HepG2 (cell line): ENCODE data around the gene TRDMT1. TPM values are rescaled to one million over a fixed set of nuclear protein-coding genes. Genes with fewer than 3 reads are reported as not detected.

Experiments
- ATAC-seq: fragments of 200-7000 bp; cut with Tn5 transposase; 3 replicates; pipeline ENCODE4 v1.9.1; 2020; ENCODE audit warnings: mild to moderate bottlenecking, moderate library complexity
- BruUV-seq: library from RNA; stranded (reverse); fragments of 400-500 nt; replicated peaks from 2 replicates; lab custom pipeline; 2021; lab: Mats Ljungman, UMichigan
- CTCF ChIA-PET: fragments of 300-600 bp; formaldehyde crosslinking; extraction: SDS; loops from one replicate; lab custom pipeline; 2021; ENCODE audit warnings: low total read pairs, inconsistent platforms, low intra/inter-chr PET ratio; lab: Yijun Ruan, JAX
- POLR2A ChIA-PET: fragments of 350-600 bp; sonication (Branson Sonifier 250); formaldehyde crosslinking; loops from one replicate; lab custom pipeline; 2020; ENCODE audit warnings: antibody characterized with exemption, inconsistent platforms; lab: Yijun Ruan, JAX
- DNase-seq: peaks from one replicate; pipeline ENCODE4 v3.0.0-alpha.2; 2015; ENCODE audit warnings: low spot score
- FAIRE-seq: peaks from 3 replicates; lab custom pipeline; 2011; peaks lifted over from hg19 to GRCh38; lab: Jason Lieb, UNC
- H2AFZ ChIP-seq: one replicate; pipeline ENCODE4 v1.6.1; 2011; ENCODE audit warnings: low read length, inconsistent platforms
- H3K27ac ChIP-seq: fragments of 300-600 bp; 3 replicates; pipeline ENCODE4 v1.8.0; 2011; ENCODE audit warnings: mixed run types, mild to moderate bottlenecking, mixed read lengths, low read length, inconsistent platforms; ENCODE audit not compliant: insufficient read depth; ENCODE audit errors: extremely low read length
- H3K27me3 ChIP-seq, 2 experiments: fragments of 200-600 bp in 1 of 2; 2 replicates in 1 of 2; 3 replicates in 1 of 2; pipeline versions ENCODE4 v1.6.0 to v1.8.0; 2011; ENCODE audit warnings: low read length in 2 of 2, mild to moderate bottlenecking in 2 of 2, moderate library complexity in 2 of 2, inconsistent platforms in 1 of 2; ENCODE audit not compliant: insufficient read depth in 2 of 2, control insufficient read depth in 1 of 2
- H3K36me3 ChIP-seq, 2 experiments: fragments of 200-600 bp in 1 of 2; replicated peaks in 1 of 2; 2 replicates in 1 of 2; 3 replicates in 1 of 2; pipeline versions ENCODE4 v1.5.1 to v1.8.0; 2011; ENCODE audit warnings: low read length in 2 of 2, inconsistent platforms in 1 of 2; ENCODE audit not compliant: insufficient read depth in 2 of 2, control insufficient read depth in 1 of 2
- H3K4me1 ChIP-seq: 2 replicates; pipeline ENCODE4 v1.5.1; 2012; ENCODE audit warnings: low read length, inconsistent platforms; ENCODE audit not compliant: insufficient read depth
- H3K4me2 ChIP-seq: 2 replicates; pipeline ENCODE4 v1.6.0; 2011; ENCODE audit warnings: low read depth, low read length, inconsistent platforms
- H3K4me3 ChIP-seq, 3 experiments: fragments of 200-600 bp in 1 of 3; sonication (generic), shearing (Covaris generic) in 1 of 3; replicated peaks in 1 of 3; 2 replicates each; pipeline ENCODE4 v1.5.1; 2011 to 2016; ENCODE audit warnings: low read length in 3 of 3, inconsistent platforms in 2 of 3, low read depth in 2 of 3, mild to moderate bottlenecking in 2 of 3, control low read depth in 1 of 3, mixed read lengths in 1 of 3; ENCODE audit not compliant: insufficient read depth in 1 of 3
- H3K79me2 ChIP-seq: one replicate; pipeline ENCODE4 v1.6.1; 2011; ENCODE audit warnings: low read length, inconsistent platforms; ENCODE audit not compliant: insufficient read depth
- H3K9ac ChIP-seq: 2 replicates; pipeline ENCODE4 v1.6.0; 2011; ENCODE audit warnings: mild to moderate bottlenecking, low read depth, low read length, inconsistent platforms; ENCODE audit not compliant: insufficient read depth
- H3K9me3 ChIP-seq: 2 replicates; pipeline ENCODE4 v1.5.1; 2012; ENCODE audit warnings: mild to moderate bottlenecking, low read length
- H4K20me1 ChIP-seq: 2 replicates; pipeline ENCODE4 v1.6.0; 2011; ENCODE audit warnings: inconsistent platforms, mild to moderate bottlenecking, low read length, moderate library complexity; ENCODE audit not compliant: insufficient read depth
- CREM ChIP-seq, 2 experiments: sonication (generic) in 1 of 2; formaldehyde crosslinking in 1 of 2; IDR thresholded peaks; 2 replicates each; pipeline versions ENCODE4 v1.4.0 to v1.6.1; 2016 to 2020; ENCODE audit warnings: antibody characterized with exemption in 1 of 2, mild to moderate bottlenecking in 1 of 2, missing genetic modification reagents in 1 of 2
- DDIT3 ChIP-seq: sonication (generic); formaldehyde crosslinking; IDR thresholded peaks from 2 replicates; pipeline ENCODE4 v1.4.0; 2020; ENCODE audit warnings: mild to moderate bottlenecking, missing genetic modification reagents
- EP300 ChIP-seq, 3 experiments: sonication (generic) in 1 of 3; formaldehyde crosslinking in 1 of 3; IDR thresholded peaks; 2 replicates each; pipeline versions ENCODE4 v1.5.1 to v1.6.1; 2011 to 2020; ENCODE audit warnings: low read depth in 2 of 3, low read length in 2 of 3, borderline replicate concordance in 1 of 3, improper control_type of control experiment in 1 of 3, mild to moderate bottlenecking in 1 of 3, missing genetic modification reagents in 1 of 3, moderate library complexity in 1 of 3
- FOXO4 ChIP-seq: sonication (generic); formaldehyde crosslinking; conservative IDR thresholded peaks from 2 replicates; pipeline ENCODE4 v1.8.1; 2023; ENCODE audit warnings: missing genetic modification reagents
- HNRNPLL ChIP-seq: fragments of 200-400 bp; formaldehyde crosslinking; IDR thresholded peaks from 2 replicates; pipeline ENCODE4 v1.6.1; 2017; ENCODE audit warnings: mild to moderate bottlenecking, low read depth, low read length; ENCODE audit not compliant: poor library complexity, severe bottlenecking
- KDM3A ChIP-seq: IDR thresholded peaks from 2 replicates; pipeline ENCODE4 v1.6.1; 2018; ENCODE audit warnings: low read depth, missing compliant biosample characterization
- PLRG1 ChIP-seq: fragments of 450-650 bp; conservative IDR thresholded peaks from 2 replicates; pipeline ENCODE4 v1.6.1; 2016
- SNAPC2 ChIP-seq: sonication (generic); formaldehyde crosslinking; IDR thresholded peaks from 2 replicates; pipeline ENCODE4 v1.8.1; 2022; ENCODE audit warnings: mild to moderate bottlenecking, missing genetic modification reagents
- ZNF580 ChIP-seq: IDR thresholded peaks from 2 replicates; pipeline ENCODE4 v1.6.1; 2016; ENCODE audit warnings: low read depth, borderline replicate concordance
- ZNF687 ChIP-seq: sonication (generic); formaldehyde crosslinking; IDR thresholded peaks from 2 replicates; pipeline ENCODE4 v1.5.1; 2020; ENCODE audit warnings: mild to moderate bottlenecking, missing genetic modification reagents, moderate library complexity
- WGBS: methylation state at CpG from one replicate; pipeline ENCODE4 v1.1.6; 2017; ENCODE audit warnings: low lambda C conversion rate; 5-methylcytosine and 5-hydroxymethylcytosine counted together
- in situ Hi-C: cut with HindIII; loops from 2 replicates; pipeline ENCODE4 v1.10.0; 2017; ENCODE audit warnings: low pct_unique_long_range_greater_than_20kb; ENCODE audit not compliant: extremely low pct_ligation_motif_present
- intact Hi-C: fragments of 100-400 bp; cut with micrococcal nuclease; formaldehyde crosslinking; loops from one replicate; pipeline ENCODE4 v1.10.0; 2022; ENCODE audit not compliant: unreplicated experiment
- polyA plus RNA-seq, 8 experiments: library from polyadenylated mRNA; depleted of rRNA in 3 of 8; stranded (reverse) in 7 of 8; unstranded in 1 of 8; fragments of >200 nt; fragmentation: Illumina TruSeq in 4 of 8; extraction: Trizol in 4 of 8; gene quantifications; 2 replicates each; pipeline versions ENCODE4 v1.2.1 to v1.2.3, GENCODE V29; 2011 to 2016; ENCODE audit warnings: low read depth in 4 of 8, missing spikeins in 1 of 8, mixed read lengths in 1 of 8; ENCODE audit not compliant: insufficient read depth in 1 of 8
- total RNA-seq, 5 experiments: library from RNA; depleted of rRNA; stranded (reverse); fragments of >200 nt; fragmentation: Illumina TruSeq; extraction: Trizol; gene quantifications; 2 replicates each; pipeline ENCODE4 v1.2.3, GENCODE V29; 2016; ENCODE audit warnings: low read depth in 1 of 5

Gene TRDMT1
- total and polyA plus RNA-seq, 2 of the 13 experiments (the other 11 are each of a cell fraction or from before 2014, with no cell fraction given): 2.0 to 3.0 TPM

GRCh38 chr10:17229967-17230682, 28.7 kb upstream of the TRDMT1 start:
- Histone ChIP-seq H3K4me1 (peaks cover 17% of the 10 kb centered on the region; the same call in 1 of the 2 replicates), H3K27me3 (no peaks in the 10 kb centered on the region), H3K36me3 (no peaks in the 10 kb centered on the region), H4K20me1 (no peaks in the 10 kb centered on the region), H2AFZ (no peak overlapping the region), H3K9me3 (no peaks in the 10 kb centered on the region), H3K4me2 (no peak overlapping the region), H3K79me2 (no peaks in the 10 kb centered on the region), H3K9ac (no peak overlapping the region), H3K4me3 (no peak overlapping the region), H3K27ac (no peak overlapping the region)
- no peak for ATAC-seq
- intact Hi-C loops: no loop called here
- ChIA-PET CTCF (interaction anchor here (1.7 kb wide), 1 partner anchor 402 kb away, joined by 3 read pairs; no protein-coding TSS in a partner anchor), POLR2A (no interaction called here)
- no TSS peak for BruUV-seq
- no peak for DNase-seq
- in situ Hi-C loops: loop anchor here (25.0 kb wide), 1 partner anchor 1368 kb away; the partner anchor contains the start of gene MINDY3
- WGBS: 89% methylated on average over 35 of the region's 43 CpGs
- no peak for FAIRE-seq
- TF ChIP-seq ZNF687 (CRISPR knock-in tag): no peak
- peak; percentile 87 for TF ChIP-seq HNRNPLL

GRCh38 chr10:17229717-17229966, 28.2 kb upstream of the TRDMT1 start:
- intact Hi-C loops (no loop called here), in situ Hi-C loops (loop anchor here (25.0 kb wide), 1 partner anchor 1367 kb away; the partner anchor contains the start of gene MINDY3)
- FAIRE-seq (no peak), DNase-seq (no peak), ATAC-seq (no peak)
- no TSS peak for BruUV-seq
- H3K27ac ChIP-seq: no peak overlapping the region
- WGBS: 97% methylated on average over 21 of the region's 21 CpGs
- CTCF ChIA-PET: no interaction called here
- H3K27me3 ChIP-seq: no peaks in the 10 kb centered on the region
- no peaks in the 10 kb centered on the region for H3K79me2 ChIP-seq
- no peak overlapping the region for H3K4me3 ChIP-seq
- H3K4me1 ChIP-seq: peaks cover 17% of the 10 kb centered on the region; the same call in 1 of the 2 replicates
- POLR2A ChIA-PET: no interaction called here
- no peaks in the 10 kb centered on the region for H4K20me1 ChIP-seq
- no peak overlapping the region for H3K9ac ChIP-seq
- H3K9me3 ChIP-seq: no peaks in the 10 kb centered on the region
- no peaks in the 10 kb centered on the region for H3K36me3 ChIP-seq
- H3K4me2 ChIP-seq: no peak overlapping the region
- no peak overlapping the region for H2AFZ ChIP-seq
- TF ChIP-seq ZNF580 (no peak), CREM (IDR thresholded peaks at IDR 0.05) (no peak), CREM (CRISPR knock-in tag; IDR thresholded peaks at IDR 0.05) (no peak), SNAPC2 (CRISPR knock-in tag) (no peak), KDM3A (CRISPR knock-in tag) (no peak), PLRG1 (no peak), EP300 (IDR thresholded peaks at IDR 0.05; ENCODE audit: low read depth in 2 of 2, low read length in 2 of 2) (no peak), EP300 (CRISPR knock-in tag; IDR thresholded peaks at IDR 0.05; ENCODE audit: borderline replicate concordance) (no peak), DDIT3 (CRISPR knock-in tag) (no peak), FOXO4 (no peak)
